Measurements from ENCODE around the gene CYP19A1. TPM values are rescaled to one million over a fixed set of nuclear protein-coding genes. Genes with fewer than 3 reads are reported as not detected.

Gene CYP19A1
- total RNA-seq, result not detected in 2 replicates

GRCh38 chr15:51338496-51338895 is at the start of gene CYP19A1:
CYP19A1 (minus strand) TSS chr15:51338596; CDS start chr15:51242912, 95,684 bp downstream.

DNA sequence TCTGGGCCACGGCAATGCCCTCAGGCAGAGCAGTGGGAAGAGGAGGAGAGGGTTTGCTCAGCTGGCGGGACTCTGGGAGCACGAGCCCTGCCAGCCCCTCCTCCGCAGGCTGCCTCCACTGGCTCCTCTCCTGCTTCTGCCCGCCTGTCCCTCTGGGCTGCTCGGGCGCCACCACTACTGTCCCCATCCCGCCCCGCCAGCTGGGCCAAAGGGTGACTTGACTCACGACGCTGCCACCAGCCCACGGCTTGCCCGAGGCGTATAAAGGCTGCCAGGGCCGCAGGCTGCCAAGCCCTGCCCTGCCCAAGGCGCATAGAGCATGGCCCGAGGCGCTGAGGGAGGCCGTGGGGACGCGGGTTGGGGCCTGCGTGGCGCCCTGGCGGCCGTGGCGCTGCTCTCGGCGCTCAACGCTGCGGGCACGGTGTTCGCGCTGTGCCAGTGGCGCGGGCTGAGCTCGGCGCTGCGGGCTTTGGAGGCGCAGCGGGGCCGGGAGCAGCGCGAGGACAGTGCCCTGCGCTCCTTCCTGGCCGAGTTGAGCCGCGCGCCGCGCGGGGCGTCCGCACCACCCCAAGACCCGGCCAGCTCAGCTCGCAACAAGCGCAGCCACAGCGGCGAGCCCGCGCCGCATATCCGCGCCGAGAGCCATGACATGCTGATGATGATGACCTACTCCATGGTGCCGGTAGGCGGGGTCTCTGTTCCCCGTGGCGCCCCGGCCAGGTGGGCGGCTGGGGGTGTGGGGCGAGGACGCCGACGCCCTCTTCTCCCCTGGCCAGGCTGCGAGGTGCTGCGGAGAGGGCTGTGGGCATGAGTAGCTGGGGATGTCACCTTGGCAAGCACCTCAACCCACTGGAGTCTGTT is 3.2 kb upstream of the CYP19A1 start, which contains the start of gene GLDN:
Gene GLDN, plus strand, starts transcription at position 290 of the 861 bp plus-strand sequence. Its CDS starts 30 bp downstream, at position 320.

Other genes with a start within 250 kb of the CYP19A1 start
- 0.98 and 1.4 TPM in 2 replicates for gene TNFAIP8L3, start 243.7 kb downstream of the CYP19A1 start, total RNA-seq
- under 0.01 TPM in 1 of 2 replicates, not detected in the other for gene GLDN, start 3.1 kb upstream of the CYP19A1 start, total RNA-seq